Caco-2 (cell line): Measurements from ENCODE around the gene RSF1. TPM values are rescaled to one million over a fixed set of nuclear protein-coding genes. Genes with fewer than 3 reads are reported as not detected.

Experiments used
- BruUV-seq: library from RNA; stranded (reverse); fragments of 400-500 nt; replicated peaks from 2 replicates; lab custom pipeline; 2021; lab: Mats Ljungman, UMichigan
- CTCF ChIA-PET: fragments of 300-600 bp; sonication (Branson Sonifier 250); formaldehyde crosslinking; loops from one replicate; lab custom pipeline; 2022; ENCODE audit warnings: antibody characterized with exemption; lab: Charles Lee
- POLR2A ChIA-PET: fragments of 300-600 bp; sonication (Branson Sonifier 250); formaldehyde crosslinking; loops from one replicate; lab custom pipeline; 2022; ENCODE audit warnings: antibody characterized with exemption; lab: Charles Lee
- DNase-seq, 2 experiments: peaks; one replicate each; pipeline versions ENCODE4 v3.0.0 to v3.0.0-alpha.2; 2020 to 2022
- H3K27me3 ChIP-seq: replicated peaks from 2 replicates; pipeline ENCODE4 v1.6.0; 2011; ENCODE audit warnings: low read length; ENCODE audit not compliant: control insufficient read depth, insufficient read depth
- H3K36me3 ChIP-seq: 2 replicates; pipeline ENCODE4 v1.5.1; 2011; ENCODE audit warnings: low read length; ENCODE audit not compliant: control insufficient read depth, insufficient read depth
- H3K4me1 ChIP-seq: fragments of 250-450 bp; sonication (Bioruptor Pico); 2 replicates; pipeline ENCODE4 v1.5.1; 2020; ENCODE audit warnings: mild to moderate bottlenecking
- H3K4me3 ChIP-seq: 2 replicates; pipeline ENCODE4 v1.5.1; 2011; ENCODE audit warnings: low read depth, mild to moderate bottlenecking, control low read depth, low read length
- H3K9me3 ChIP-seq: fragments of 250-450 bp; sonication (Bioruptor Pico); 2 replicates; pipeline ENCODE4 v1.5.1; 2020; ENCODE audit warnings: mild to moderate bottlenecking, moderate library complexity
- H3K27ac Mint-ChIP-seq: one replicate; pipeline ENCODE4 v1.8.0; 2022; ENCODE audit warnings: mixed read lengths; ENCODE audit not compliant: unreplicated experiment
- H3K27me3 Mint-ChIP-seq: one replicate; pipeline ENCODE4 v1.8.0; 2022; ENCODE audit warnings: mixed read lengths; ENCODE audit not compliant: insufficient read depth, unreplicated experiment
- H3K36me3 Mint-ChIP-seq: one replicate; pipeline ENCODE4 v1.8.0; 2022; ENCODE audit warnings: mild to moderate bottlenecking, mixed read lengths; ENCODE audit not compliant: insufficient read depth, unreplicated experiment
- H3K4me1 Mint-ChIP-seq: one replicate; pipeline ENCODE4 v1.8.0; 2022; ENCODE audit warnings: low read depth, mixed read lengths; ENCODE audit not compliant: unreplicated experiment
- H3K4me3 Mint-ChIP-seq: one replicate; pipeline ENCODE4 v1.8.0; 2022; ENCODE audit warnings: mild to moderate bottlenecking, moderate library complexity, mixed read lengths; ENCODE audit not compliant: unreplicated experiment
- H3K9me3 Mint-ChIP-seq: one replicate; pipeline ENCODE4 v1.8.0; 2022; ENCODE audit warnings: mixed read lengths; ENCODE audit not compliant: unreplicated experiment
- intact Hi-C: fragments of 100-400 bp; cut with micrococcal nuclease; formaldehyde crosslinking; loops from one replicate; pipeline ENCODE4 v1.10.0; 2022; ENCODE audit not compliant: unreplicated experiment
- total RNA-seq: library from RNA; stranded (reverse); gene quantifications from 2 replicates; pipeline ENCODE4 v1.2.3, GENCODE V29; 2022
- TF ChIP-seq, protein P1 (sequence below), 2 experiments: fragments of 200-600 bp in 1 of 2; IDR thresholded peaks; 1 replicate in 1 of 2; 2 replicates in 1 of 2; pipeline versions ENCODE4 v1.5.1 to v1.8.0; 2011 to 2022; ENCODE audit warnings: antibody characterized with exemption in 1 of 2, control low read depth in 1 of 2, inconsistent platforms in 1 of 2, low read depth in 1 of 2, low read length in 1 of 2, mild to moderate bottlenecking in 1 of 2, moderate library complexity in 1 of 2; ENCODE audit not compliant: insufficient read depth in 1 of 2, severe bottlenecking in 1 of 2, unreplicated experiment in 1 of 2

Gene RSF1
- total RNA-seq, 1 experiment from 2014 or later: 121 TPM

- Histone ChIP-seq H3K4me1 (peaks cover 18% of the 10 kb centered on the region), H3K36me3 (peaks cover under 1% of the 10 kb centered on the region; the same call in 1 of the 2 replicates), H3K4me3 (no peak overlapping the region), H3K9me3 (no peaks in the 10 kb centered on the region), H3K27me3 (no peaks in the 10 kb centered on the region)
- Mint-ChIP-seq H3K27me3 (no peaks in the 10 kb centered on the region), H3K36me3 (peaks cover 36% of the 10 kb centered on the region), H3K9me3 (no peaks in the 10 kb centered on the region), H3K27ac (peak overlapping the region; percentile 15), H3K4me1 (peaks cover 40% of the 10 kb centered on the region), H3K4me3 (no peak overlapping the region)
- ChIA-PET POLR2A (no interaction called here), CTCF (interaction anchor here (1.4 kb wide), 1 partner anchor 17 kb away, joined by 3 read pairs; no protein-coding TSS in a partner anchor)
- TF ChIP-seq, protein P1, sequence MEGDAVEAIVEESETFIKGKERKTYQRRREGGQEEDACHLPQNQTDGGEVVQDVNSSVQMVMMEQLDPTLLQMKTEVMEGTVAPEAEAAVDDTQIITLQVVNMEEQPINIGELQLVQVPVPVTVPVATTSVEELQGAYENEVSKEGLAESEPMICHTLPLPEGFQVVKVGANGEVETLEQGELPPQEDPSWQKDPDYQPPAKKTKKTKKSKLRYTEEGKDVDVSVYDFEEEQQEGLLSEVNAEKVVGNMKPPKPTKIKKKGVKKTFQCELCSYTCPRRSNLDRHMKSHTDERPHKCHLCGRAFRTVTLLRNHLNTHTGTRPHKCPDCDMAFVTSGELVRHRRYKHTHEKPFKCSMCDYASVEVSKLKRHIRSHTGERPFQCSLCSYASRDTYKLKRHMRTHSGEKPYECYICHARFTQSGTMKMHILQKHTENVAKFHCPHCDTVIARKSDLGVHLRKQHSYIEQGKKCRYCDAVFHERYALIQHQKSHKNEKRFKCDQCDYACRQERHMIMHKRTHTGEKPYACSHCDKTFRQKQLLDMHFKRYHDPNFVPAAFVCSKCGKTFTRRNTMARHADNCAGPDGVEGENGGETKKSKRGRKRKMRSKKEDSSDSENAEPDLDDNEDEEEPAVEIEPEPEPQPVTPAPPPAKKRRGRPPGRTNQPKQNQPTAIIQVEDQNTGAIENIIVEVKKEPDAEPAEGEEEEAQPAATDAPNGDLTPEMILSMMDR (IDR thresholded peaks at IDR 0.05; ENCODE audit: insufficient read depth in 1 of 2, low read depth in 1 of 2, low read length in 1 of 2, severe bottlenecking in 1 of 2, unreplicated experiment in 1 of 2): no peak
- no peak for DNase-seq
- intact Hi-C loops: no loop called here
- BruUV-seq: no TSS peak
These were observed 36.0 kb downstream of the RSF1 start for GRCh38 chr11:77784572-77784971.

- Histone ChIP-seq H3K9me3 (no peaks in the 10 kb centered on the region), H3K4me3 (no peak overlapping the region), H3K36me3 (no peaks in the 10 kb centered on the region), H3K4me1 (peaks cover 28% of the 10 kb centered on the region), H3K27me3 (no peaks in the 10 kb centered on the region)
- no peak for DNase-seq
- intact Hi-C loops: no loop called here
- ChIA-PET POLR2A (no interaction called here), CTCF (no interaction called here)
- Mint-ChIP-seq H3K9me3 (no peaks in the 10 kb centered on the region), H3K4me3 (no peak overlapping the region), H3K27ac (no peak overlapping the region), H3K27me3 (no peaks in the 10 kb centered on the region), H3K36me3 (peaks cover 33% of the 10 kb centered on the region), H3K4me1 (peaks cover 38% of the 10 kb centered on the region)
- TF ChIP-seq, protein P1 (IDR thresholded peaks at IDR 0.05; ENCODE audit: insufficient read depth in 1 of 2, low read depth in 1 of 2, low read length in 1 of 2, severe bottlenecking in 1 of 2, unreplicated experiment in 1 of 2): no peak
- BruUV-seq: no TSS peak
These were observed 37.5 kb downstream of the RSF1 start for GRCh38 chr11:77783025-77783424.

DNA sequence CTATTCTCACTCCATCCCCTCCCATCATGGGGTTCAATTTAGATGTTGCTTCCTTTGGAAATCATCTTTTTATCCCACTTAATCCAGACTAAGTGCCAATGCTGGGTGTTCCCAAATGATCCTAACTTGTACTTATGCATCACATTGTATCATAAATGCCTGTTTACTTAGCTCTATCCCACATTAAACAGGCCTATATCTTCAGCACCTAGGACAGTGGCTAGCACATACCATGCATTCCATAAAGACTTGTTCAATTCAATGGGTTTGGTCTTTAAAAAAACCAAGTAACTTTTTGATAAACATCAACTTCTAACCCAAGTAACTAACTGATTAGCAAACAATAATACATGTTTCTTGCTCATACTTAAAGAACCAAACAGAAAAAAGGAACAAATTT is 40.6 kb downstream of the RSF1 start:
- Mint-ChIP-seq H3K27ac (no peak overlapping the region), H3K36me3 (peaks cover 34% of the 10 kb centered on the region), H3K4me3 (no peak overlapping the region), H3K9me3 (no peaks in the 10 kb centered on the region), H3K27me3 (no peaks in the 10 kb centered on the region), H3K4me1 (peaks cover 30% of the 10 kb centered on the region)
- H3K9me3 ChIP-seq: no peaks in the 10 kb centered on the region
- no peak overlapping the region for H3K4me3 ChIP-seq
- H3K27me3 ChIP-seq: no peaks in the 10 kb centered on the region
- CTCF ChIA-PET: interaction anchor here (0.7 to 1.0 kb wide), 2 partner anchors 21 to 215 kb away, joined by 3 read pairs; no protein-coding TSS in a partner anchor
- intact Hi-C loops: loop anchor here (1.0 to 10.0 kb wide), 3 partner anchors 21 to 95 kb away; no protein-coding TSS in a partner anchor
- TF ChIP-seq, protein P1 (IDR thresholded peaks at IDR 0.05; ENCODE audit: insufficient read depth in 1 of 2, low read depth in 1 of 2, low read length in 1 of 2, severe bottlenecking in 1 of 2, unreplicated experiment in 1 of 2): no peak
- peaks cover 2% of the 10 kb centered on the region; the same call in 1 of the 2 replicates for H3K36me3 ChIP-seq
- H3K4me1 ChIP-seq: peaks cover 20% of the 10 kb centered on the region
- DNase-seq: peak in 1 of 2 experiments; percentile 70
- POLR2A ChIA-PET: no interaction called here
- BruUV-seq: no TSS peak
